Subcutaneous abdominal adipose tissue (tissue), 5 donors: ENCODE data around the gene SLC25A38.

Source experiments
- H3K27ac ChIP-seq: one replicate; pipeline ENCODE4 v1.7.0; 2013; ENCODE audit warnings: low read depth, mild to moderate bottlenecking, inconsistent platforms, low read length, moderate library complexity
- H3K27me3 ChIP-seq, 5 donors: one replicate each; pipeline ENCODE4 v1.7.0; 2013; ENCODE audit warnings: low read length in 5 of 5, inconsistent platforms in 1 of 5; ENCODE audit not compliant: control insufficient read depth in 5 of 5, insufficient read depth in 4 of 5
- H3K36me3 ChIP-seq, 5 donors: one replicate each; pipeline ENCODE4 v1.7.0; 2013; ENCODE audit warnings: low read length in 5 of 5; ENCODE audit not compliant: control insufficient read depth in 5 of 5, insufficient read depth in 5 of 5
- H3K4me1 ChIP-seq, 5 donors: one replicate each; pipeline ENCODE4 v1.7.0; 2013; ENCODE audit warnings: low read length in 5 of 5, mild to moderate bottlenecking in 3 of 5, moderate library complexity in 1 of 5; ENCODE audit not compliant: control insufficient read depth in 5 of 5, insufficient read depth in 5 of 5
- H3K4me3 ChIP-seq, 5 donors: one replicate each; pipeline ENCODE4 v1.7.0; 2013; ENCODE audit warnings: low read length in 5 of 5, low read depth in 1 of 5
- H3K9ac ChIP-seq, 5 donors: one replicate each; pipeline ENCODE4 v1.7.0; 2013; ENCODE audit warnings: low read length in 5 of 5, mild to moderate bottlenecking in 4 of 5, moderate library complexity in 3 of 5
- H3K9me3 ChIP-seq, 5 donors: one replicate each; pipeline ENCODE4 v1.7.0; 2013; ENCODE audit warnings: low read length in 5 of 5; ENCODE audit not compliant: control insufficient read depth in 5 of 5
- donor health status: healthy.
- donor health status: healthy.
- donor health status: healthy.
- donor health status: healthy.
- donor health status: healthy.

Gene SLC25A38

DNA sequence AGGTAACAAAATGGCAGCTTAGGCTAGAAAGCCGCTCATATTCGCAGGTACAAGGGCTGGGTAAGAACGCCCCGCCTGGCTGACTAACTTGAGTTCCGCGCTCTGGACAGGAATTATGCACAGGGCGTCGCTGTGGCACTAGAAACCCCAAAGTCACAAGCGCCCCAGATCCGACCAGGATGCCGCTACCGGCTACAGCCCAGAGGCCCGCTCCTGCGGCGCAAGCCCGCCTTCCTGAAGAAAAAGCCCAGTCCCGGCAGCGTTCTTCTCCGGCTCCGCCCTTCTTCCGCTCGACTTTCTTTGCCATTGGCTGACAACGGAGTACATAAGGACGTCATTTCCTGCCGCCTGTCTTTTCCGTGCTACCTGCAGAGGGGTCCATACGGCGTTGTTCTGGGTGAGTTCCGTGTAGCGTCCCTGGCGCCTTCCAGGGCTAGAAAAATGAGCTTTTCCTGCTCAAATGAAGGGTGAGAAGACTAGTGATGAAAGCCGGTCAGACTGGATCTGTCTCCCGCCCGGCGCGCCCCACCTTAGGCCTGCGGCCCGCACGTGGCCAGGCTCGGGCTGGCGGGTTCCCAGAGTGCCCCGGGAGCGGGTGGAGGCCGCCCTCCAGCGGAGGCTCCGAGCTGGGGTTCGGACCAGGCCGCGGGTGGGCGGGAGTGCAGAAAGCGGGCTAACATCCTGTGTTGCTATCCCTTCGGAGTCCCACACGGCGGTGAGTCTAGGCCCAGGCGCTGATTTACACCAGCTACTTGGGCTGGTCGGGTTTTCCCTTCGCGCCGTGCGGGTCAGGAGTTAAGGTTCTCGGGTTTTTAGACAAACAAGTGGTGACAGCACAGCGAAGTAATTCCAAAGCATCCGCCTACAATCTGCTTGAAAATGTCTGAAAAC lies 23.4 kb downstream of the SLC25A38 start, which contains the start of gene RPSA:
TSS of gene RPSA (plus strand) at position 353 of the 891 bp plus-strand sequence. CDS start 934 bp downstream, outside the sequence.
- Histone ChIP-seq H3K27ac (peak within 1 kb of the TSS; percentile 84), H3K9me3 (no peaks in the 10 kb centered on the region), H3K9ac (peak within 1 kb of the TSS; percentile 73 to 96 (median 92)), H3K4me1 (peaks cover 4 to 30% (median 24%) of the 10 kb centered on the region in 5 donors), H3K36me3 (peaks cover 9 to 36% (median 30%) of the 10 kb centered on the region in 5 donors), H3K4me3 (peak within 1 kb of the TSS; percentile 90 to 96 (median 90)), H3K27me3 (no peaks in the 10 kb centered on the region)

- H3K9me3 ChIP-seq = no peaks in the 10 kb centered on the region
- peaks cover 4 to 30% (median 24%) of the 10 kb centered on the region in 5 donors for H3K4me1 ChIP-seq
- H3K27me3 ChIP-seq = no peaks in the 10 kb centered on the region
- peak overlapping the region; percentile 84 for H3K27ac ChIP-seq
- peak overlapping the region; percentile 90 to 96 (median 90) for H3K4me3 ChIP-seq
- peaks cover 10 to 42% (median 35%) of the 10 kb centered on the region in 5 donors for H3K36me3 ChIP-seq
- peak overlapping the region; percentile 73 to 96 (median 92) for H3K9ac ChIP-seq
Observed at GRCh38 chr3:39407259-39407629, 24.1 kb downstream of the SLC25A38 start.

DNA sequence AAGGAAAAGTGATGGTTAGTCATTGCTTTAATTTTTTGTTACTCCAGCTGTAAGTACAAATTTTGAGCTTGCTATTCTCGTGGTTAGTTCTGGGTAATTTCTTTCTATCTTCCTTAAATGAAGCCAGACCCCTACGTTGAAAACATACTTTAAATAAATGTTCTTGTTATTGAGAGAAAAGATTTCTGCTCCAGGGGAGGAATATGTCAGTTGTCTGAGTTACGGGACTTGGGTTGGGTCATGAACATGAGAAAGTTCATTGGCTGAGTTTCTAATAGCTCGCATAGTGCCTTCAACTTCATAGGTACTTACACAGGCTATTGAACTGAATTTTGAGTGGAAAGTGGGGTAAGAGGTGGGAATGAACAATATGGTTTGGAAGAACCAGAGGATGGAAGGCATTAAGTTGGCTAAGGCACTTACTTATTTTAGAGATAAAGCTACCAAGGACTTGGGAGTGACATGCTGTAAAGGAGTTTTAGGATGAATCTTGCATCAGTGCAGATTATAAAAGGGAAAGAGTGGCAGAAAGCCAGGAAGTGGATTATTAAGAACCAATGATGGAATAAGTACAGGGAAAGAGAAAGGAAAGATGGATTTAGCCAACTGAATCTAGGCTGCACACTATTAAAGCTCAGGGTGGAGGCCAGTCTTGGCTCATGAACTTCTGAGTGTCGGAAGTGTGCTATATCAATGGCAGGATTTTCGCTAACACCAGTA lies 24.8 kb downstream of the SLC25A38 start:
- H3K27ac ChIP-seq = no peak overlapping the region
- H3K4me3 ChIP-seq = peak overlapping the region in 4 of 5 donors; percentile 90 to 96 (median 90)
- H3K36me3 ChIP-seq = peaks cover 14 to 49% (median 42%) of the 10 kb centered on the region in 5 donors
- no peaks in the 10 kb centered on the region for H3K9me3 ChIP-seq
- H3K9ac ChIP-seq = peak overlapping the region; percentile 73 to 96 (median 92)
- H3K27me3 ChIP-seq = no peaks in the 10 kb centered on the region
- H3K4me1 ChIP-seq = peaks cover 4 to 30% (median 24%) of the 10 kb centered on the region in 5 donors

DNA sequence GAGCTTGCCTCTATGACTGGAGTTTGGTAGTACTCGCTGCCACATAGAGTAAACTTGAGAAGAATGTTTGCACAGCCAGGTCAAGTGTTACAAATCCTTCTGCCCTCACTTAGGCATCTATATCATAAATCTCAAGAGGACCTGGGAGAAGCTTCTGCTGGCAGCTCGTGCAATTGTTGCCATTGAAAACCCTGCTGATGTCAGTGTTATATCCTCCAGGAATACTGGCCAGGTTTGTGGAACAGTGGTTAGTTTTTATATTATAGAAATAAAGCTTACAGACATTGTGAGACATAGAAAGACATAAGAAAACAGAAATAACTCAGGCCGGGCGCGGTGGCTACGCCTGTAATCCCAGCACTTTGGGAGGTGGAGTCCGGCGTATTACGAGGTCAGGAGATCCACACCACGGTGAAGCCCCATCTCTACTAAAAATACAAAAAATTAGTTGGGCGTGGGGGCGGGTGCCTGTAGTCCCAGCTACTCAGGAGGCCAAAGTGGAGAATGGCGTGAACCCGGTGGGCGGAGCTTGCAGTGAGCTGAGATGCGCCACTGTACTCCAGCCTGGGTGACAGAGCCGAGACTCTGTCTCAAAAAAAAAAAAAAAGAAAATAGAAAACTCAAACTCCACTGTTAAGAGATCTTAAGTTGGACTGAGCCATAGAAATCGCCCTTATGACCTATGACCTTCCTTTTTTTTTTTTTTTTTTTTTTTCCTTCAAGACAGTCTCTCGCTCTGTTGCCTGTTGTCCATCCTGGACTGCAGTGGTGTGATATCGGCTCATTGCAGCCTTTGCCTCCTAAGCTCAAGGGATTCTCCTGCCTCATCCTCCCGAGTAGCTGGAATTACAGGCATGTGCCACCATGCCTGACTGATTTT lies 25.6 kb downstream of the SLC25A38 start:
- peaks cover 14 to 57% (median 50%) of the 10 kb centered on the region in 5 donors for H3K36me3 ChIP-seq
- H3K9ac ChIP-seq = peak overlapping the region in 1 of 5 donors; percentile 13
- H3K4me1 ChIP-seq = peaks cover 4 to 30% (median 24%) of the 10 kb centered on the region in 5 donors
- no peaks in the 10 kb centered on the region for H3K9me3 ChIP-seq
- H3K27ac ChIP-seq = no peak overlapping the region
- no peaks in the 10 kb centered on the region for H3K27me3 ChIP-seq
- no peak overlapping the region for H3K4me3 ChIP-seq

GRCh38 chr3:39409514-39410136 lies 26.5 kb downstream of the SLC25A38 start:
- H3K9me3 ChIP-seq = no peaks in the 10 kb centered on the region
- no peaks in the 10 kb centered on the region for H3K27me3 ChIP-seq
- no peak overlapping the region for H3K4me3 ChIP-seq
- H3K36me3 ChIP-seq = peaks cover 14 to 66% (median 58%) of the 10 kb centered on the region in 5 donors
- H3K4me1 ChIP-seq = peaks cover 4 to 30% (median 24%) of the 10 kb centered on the region in 5 donors
- peak overlapping the region in 2 of 5 donors; percentile 10 to 13 for H3K9ac ChIP-seq
- no peak overlapping the region for H3K27ac ChIP-seq

DNA sequence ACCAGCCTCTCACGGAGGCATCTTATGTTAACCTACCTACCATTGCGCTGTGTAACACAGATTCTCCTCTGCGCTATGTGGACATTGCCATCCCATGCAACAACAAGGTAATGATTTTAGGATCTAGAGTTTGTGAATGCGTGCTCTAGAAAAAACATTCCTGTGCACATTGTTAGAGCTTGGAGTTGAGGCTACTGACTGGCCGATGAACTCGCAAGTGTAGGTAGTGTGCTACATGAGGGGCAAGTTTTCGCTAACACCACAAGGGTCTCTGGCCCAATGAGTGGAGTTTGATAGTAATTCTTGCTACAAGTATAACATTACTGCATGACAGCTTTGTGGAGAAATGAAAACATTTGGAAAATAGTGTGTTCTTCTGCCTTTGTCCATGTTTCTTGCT lies 27.7 kb downstream of the SLC25A38 start:
- H3K27me3 ChIP-seq = no peaks in the 10 kb centered on the region

DNA sequence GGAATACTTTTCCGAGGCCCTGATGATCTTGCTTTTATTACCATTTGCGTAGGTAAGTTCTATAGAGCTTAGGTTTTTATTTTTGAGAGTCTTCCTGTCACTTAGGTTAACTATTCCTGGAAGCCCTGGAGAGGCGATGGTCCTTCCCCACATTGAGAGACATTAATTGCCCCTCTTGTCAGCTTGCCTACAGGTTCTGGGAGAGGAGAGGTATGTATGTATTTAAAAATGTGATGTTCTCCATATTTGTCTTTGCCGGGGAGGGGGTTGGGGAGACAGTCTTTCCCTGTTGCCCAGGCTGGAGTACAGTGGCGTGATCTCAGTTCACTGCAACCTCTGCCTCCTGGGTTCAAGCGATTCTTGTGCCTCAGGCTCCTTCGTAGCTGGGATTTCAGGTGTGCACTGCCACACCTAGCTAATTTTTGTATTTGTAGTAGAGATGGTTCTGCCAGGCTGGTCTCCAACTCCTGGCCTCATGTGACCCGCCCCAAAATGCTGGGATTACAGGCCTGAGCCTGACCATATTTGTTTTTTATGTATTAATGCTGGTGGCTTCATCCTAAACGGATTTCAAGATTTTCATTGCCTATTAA lies 29.6 kb downstream of the SLC25A38 start:
- Histone ChIP-seq H3K27me3 (no peaks in the 10 kb centered on the region), H3K9ac (no peak overlapping the region), H3K9me3 (no peaks in the 10 kb centered on the region), H3K27ac (no peak overlapping the region), H3K4me3 (no peak overlapping the region), H3K4me1 (peaks cover 0 to 14% (median 9%) of the 10 kb centered on the region in 5 donors), H3K36me3 (peaks cover 14 to 66% (median 61%) of the 10 kb centered on the region in 5 donors)

More for the DNA sequence above, 27.7 kb downstream of the SLC25A38 start:
- Histone ChIP-seq H3K9ac (no peak overlapping the region), H3K4me1 (peaks cover 4 to 25% (median 22%) of the 10 kb centered on the region in 5 donors), H3K36me3 (peaks cover 14 to 66% (median 61%) of the 10 kb centered on the region in 5 donors), H3K9me3 (no peaks in the 10 kb centered on the region), H3K27ac (no peak overlapping the region), H3K4me3 (no peak overlapping the region)

DNA sequence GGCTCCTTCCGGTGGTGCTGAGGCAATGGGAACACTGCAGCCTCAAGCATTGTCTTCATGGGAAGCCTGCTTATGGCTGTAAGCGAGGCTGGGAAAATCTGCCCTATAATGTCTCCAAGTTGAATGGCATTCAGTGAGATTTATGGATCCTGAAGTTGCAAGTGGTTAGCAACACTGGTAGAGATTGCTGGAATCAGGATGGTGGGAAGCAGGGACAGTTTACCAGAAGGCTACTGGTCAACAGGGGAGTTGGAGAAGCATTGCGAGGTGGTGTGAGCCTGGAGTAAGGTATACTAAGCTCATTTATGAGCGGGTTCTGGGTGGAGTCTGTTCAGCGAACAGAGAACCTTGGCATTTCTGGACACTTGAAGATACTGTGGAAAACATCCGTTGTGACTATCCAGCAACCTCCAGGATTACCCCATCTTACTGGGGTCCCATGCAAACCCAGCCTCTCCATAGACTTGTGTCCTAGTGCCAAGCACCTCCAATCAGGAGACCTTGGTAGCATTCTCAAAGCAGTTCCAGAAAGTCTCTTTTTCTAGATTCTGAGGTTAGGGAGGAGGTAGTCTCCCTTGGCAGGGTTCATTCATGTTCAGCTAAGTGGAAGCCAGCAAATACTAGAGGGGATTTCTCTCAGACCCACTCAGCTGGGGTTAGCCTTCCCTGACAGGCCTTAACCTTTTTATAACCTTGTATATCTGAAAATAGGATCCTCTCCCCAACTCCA lies 30.7 kb downstream of the SLC25A38 start:
- Histone ChIP-seq H3K4me3 (no peak overlapping the region), H3K36me3 (peaks cover 11 to 57% (median 56%) of the 10 kb centered on the region in 5 donors), H3K4me1 (peaks cover 0 to 6% (median 2%) of the 10 kb centered on the region in 5 donors), H3K27ac (no peak overlapping the region), H3K27me3 (no peaks in the 10 kb centered on the region), H3K9me3 (no peaks in the 10 kb centered on the region), H3K9ac (no peak overlapping the region)
